NCI-H1694 treated with DMSO at 0.1 percent for 48 hours (cell line): ENCODE measurements around the gene SALL1.

Experiments
- DNase-seq: peaks from one replicate; lab custom pipeline; 2025; lab: John Stamatoyannopoulos, UW

SALL1 gene

DNA sequence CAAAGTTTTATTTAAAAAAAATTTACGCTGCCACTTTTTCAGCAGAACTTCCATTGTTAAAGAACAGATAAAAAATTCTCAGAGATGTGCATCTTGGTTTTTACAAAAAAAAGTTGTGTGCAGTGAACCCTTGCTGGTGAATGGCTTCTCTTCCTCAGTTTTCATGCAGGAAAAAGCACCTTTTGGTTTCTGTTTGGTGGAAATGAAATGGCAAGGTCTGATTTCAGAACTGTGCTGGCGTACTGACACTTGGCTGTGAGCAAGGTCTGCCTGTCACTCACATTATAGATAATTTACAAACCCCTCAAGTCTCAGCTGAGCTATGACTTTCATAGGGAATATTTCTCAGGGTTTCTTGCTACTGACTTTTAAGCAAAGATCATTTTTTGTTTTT is 5.7 kb upstream of the SALL1 start:
- no peak for DNase-seq

DNA sequence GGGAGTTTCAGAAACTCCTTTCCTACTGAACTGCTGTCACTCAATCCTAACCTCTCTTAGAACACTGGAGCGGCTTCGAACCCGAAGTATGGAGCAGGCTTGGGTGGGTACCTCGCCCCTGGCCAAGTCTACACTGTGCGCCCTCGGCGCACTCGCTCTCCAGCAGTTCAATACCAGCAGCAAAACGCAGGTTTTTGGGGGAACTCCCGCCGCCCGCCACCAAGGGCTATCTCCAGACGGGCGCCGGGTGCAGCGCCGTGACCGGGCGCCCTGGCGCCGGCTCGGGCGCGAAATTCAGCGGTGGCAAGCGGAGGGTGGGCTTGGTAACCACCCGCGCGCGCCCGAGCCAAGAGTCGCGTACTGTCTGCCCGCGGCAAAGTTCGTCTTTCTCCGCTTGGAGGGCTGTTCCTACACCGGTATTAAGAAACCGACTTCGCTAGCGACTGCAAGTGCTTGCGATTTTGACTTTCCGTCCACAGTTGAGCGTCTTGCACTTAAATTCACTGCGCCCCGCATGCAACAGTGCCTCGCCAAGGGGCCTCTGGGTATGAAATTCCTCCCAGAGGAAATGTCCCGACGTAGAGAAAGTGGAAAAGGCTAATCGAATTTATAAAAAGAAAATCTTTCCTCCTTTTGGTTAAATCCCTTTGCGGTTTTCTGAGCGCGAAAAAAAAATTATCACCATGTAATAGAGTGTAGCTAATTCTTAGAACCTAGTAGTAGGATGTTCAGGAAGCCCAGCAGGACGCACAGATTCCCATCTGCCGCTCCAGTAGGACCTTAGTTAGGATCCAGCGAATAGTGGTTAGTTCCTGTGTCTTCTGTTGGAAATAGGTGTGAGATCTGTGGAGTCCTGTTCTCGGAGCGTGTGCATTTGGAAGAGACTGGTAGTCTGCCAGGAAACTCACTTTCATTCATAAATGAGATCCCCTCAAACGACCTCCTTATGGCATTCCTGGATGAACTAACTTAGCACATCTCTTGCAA is 5.0 kb upstream of the SALL1 start:
- no peak for DNase-seq

DNA sequence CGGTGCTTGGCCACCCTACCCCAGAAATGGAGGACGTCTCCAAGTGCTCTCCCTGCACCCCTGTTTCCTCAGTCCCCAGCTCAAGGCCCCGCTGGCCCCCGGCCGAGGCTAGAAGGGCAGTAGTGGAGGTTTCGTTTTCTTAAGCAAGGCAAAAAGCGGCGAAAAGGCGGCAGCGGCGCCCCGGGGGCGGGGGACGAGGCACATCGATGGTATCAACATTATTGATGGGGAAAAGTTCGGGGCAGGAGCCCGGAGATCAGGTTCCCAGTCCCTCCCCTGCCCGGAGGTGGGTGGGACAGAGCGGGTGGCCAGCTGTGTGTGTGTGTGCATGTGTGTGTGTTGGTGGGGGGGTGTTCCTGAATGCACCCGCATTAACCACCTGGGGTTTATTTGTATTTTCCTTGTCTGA is 4.1 kb upstream of the SALL1 start:
- no peak for DNase-seq

DNA sequence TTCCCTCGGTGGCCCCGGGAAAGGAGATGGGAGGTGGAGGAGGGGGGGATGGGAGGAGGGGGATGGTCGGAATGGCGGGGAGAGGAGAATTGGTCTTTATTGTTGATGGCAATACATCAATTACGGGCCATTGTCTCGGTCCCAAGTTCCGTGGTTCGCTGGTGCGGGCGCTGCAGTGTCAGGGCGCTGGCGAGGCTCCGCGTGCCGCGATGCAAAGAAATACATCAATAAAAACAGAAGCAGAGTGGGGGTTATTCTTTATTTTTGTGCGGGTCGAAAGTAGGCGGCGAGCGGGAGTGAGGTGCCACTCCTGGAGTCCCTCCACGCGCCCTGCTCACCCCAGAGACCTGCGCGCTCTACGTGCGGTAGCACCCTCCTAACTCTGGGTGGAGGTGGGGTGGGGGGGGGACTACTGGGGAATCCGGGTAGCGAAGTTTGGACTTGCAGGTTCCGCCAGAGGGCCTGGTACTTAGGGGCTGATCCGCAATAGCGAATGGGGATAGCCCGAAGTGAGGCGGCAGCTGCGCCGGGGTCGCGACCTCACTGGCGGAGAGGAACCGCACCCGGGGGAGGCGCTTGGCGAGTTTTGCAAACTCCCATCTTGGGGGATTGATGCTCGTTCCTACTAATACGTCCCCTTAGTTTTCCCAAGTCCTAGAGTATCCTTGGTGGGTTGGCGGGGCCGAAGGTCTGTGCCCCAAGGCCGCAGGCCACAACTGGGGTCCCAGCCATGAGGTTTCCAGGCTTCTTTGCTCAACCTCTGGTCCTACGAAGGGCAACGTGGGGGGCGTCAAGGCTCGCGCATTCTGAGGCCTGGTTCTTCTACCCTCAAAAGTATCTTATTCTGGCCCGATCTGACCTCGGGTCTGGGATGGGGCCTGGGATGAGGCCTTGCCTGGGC is 3.5 kb upstream of the SALL1 start:
- no peak for DNase-seq

DNA sequence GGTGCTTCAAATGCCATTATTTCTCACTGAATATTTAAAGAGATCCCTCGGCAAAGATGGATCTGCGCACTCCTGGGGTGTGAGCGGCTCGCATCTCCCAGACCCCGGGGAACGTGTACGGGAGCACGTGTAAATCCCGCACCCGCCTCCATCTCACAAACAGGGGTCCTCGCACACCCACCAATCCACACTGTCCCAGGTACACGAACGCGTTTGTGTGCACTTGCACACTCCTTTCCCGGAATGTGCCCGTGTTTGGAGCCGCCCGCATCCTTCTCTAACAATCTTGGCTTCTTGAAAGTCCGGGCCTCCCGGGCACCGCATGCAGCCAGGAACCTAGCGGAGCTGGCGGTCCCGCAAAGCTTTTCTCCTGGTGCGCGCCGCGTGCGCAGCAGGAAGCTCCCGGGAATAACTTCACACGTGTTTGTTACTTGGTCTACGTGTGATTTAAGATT is 2.5 kb upstream of the SALL1 start:
- DNase-seq: no peak

DNA sequence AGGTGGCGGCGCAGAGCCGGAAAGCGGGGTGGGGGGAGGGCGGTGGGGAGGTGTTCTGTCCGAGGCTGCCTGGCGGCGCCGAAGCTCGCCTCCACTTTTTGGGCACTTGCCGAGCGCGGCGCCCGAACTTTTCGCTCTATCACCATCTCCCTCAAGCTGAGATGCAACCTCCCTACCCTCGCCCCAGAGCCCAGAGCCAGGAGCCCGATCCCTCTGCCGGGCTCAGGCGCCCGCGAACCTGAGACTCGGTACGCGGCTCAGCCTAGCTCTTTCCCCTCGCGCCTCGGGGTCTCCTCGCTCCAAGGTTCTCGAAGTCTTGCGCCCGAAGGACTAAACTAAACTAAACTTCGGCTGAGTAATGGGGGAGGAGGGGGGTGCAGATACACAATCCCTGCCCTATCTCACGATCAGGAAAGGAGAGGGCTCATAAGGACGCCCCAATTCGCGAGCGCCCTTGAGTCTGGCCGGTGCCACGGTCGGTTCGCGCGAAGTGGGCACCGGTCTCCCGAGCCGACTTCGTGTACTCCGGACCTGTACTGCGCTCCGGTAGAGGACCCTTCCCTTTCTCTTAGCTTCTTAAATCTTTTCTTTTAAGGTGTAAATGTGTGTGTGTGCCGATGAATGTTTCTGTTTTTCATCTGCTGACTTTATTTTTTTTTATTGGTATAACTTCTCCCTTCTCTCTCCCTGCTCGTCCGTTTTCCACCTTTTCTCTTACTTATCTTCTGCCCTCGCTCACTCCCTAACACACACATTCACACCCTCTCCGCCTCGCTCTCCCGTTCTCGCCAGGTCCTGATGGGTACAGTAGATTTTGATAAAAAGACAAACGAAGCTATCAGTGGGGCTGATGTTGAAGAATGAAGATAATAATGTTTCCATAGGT is 1.9 kb upstream of the SALL1 start:
- no peak for DNase-seq

DNA sequence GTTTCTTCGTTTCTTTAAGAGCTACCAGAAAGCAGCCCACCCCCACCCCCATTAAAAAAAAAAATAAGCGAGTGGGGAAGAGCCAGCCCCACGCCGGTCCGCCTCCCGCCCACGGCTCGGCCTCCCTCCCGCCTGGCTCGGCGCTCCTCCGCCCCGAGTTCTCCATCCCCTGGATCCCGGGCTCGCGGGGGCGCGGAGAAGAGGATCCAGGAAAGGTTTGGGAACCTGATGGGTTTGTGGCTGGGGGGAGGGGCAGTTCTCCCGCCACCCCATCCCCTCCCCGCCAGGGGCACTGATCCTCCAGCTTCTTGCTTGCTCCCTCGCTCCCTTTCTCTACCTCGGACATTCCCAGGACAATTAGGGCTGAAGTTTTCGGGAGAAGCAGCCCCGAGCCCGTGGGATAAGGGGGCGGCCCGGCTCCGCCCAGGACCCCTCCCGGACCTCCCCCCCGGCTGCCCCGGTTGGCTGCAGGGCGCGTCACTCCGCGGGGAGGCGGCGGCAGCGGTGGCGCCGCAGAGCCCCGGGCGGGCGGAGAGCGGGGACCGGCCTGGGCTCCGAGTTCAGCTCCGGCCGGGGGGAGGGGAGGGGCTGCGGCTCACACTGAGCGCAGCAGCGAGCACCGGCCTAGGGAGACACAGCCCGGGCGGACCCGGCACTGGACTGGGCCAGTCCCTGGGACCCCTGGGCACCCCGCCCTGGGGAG is 1.0 kb upstream of the SALL1 start:
- DNase-seq: peak; percentile 42

DNA sequence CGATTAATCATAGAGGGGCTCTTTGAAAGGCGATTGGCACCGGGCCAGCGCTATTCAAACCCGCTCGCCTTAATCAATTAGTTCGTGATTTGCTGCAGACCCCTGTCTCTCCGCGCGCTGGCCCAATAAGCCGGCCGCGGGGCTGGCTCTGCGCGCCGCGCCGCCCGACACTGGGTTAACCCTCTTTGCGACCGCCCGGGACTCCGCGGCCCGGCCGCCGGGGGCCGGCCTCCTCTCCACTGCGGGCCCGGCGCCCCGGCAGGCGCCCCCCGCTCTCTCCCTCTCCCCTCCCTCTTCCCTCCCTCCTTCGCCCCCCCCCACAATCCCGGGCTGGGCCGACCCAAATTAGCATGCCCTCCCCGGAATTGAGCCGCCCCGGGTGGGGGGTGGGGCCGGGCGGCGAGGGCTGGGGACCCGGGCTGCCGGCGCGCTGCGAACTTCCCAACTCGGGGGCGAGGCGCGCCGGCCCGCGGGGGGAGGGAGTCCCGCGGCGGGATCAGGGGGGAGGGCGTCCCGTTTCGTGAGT is 428 bp upstream of the SALL1 start:
- peak; percentile 28 for DNase-seq

DNA sequence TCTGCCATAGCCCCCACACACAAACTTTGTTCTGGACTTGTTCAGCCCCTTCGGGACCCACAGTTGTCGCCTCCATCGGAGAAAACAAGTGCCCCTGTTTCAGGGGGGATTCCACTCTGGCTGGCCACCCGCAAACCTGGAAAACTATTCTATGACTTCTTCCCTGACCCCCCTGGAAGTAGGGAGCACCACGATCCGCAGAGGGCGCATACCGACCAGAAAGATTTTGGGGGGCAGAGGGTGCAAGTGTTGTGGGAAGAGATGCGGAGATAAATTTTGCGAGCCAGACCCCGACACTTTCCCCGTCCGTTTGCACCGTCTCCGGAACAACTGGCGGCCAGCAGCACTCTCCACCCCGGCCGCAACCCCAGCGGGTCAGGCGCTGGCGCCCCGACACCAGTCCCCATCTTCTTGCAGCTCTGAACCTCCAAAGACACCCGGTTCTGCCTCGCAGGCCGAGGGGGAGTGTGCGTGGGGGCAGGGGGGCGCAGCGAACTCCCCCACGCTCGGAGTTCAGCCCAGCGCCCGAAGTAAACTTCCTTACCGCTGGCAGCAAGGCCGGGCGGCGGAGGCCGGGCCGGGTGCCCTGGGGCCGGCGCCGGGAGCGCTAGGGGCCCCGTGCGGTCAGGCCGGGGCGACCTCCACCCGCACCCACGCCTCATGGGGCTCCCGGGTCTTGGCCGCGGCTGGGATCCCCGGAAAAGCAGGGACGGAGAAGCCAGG is 744 bp downstream of the SALL1 start:
- DNase-seq: no peak

DNA sequence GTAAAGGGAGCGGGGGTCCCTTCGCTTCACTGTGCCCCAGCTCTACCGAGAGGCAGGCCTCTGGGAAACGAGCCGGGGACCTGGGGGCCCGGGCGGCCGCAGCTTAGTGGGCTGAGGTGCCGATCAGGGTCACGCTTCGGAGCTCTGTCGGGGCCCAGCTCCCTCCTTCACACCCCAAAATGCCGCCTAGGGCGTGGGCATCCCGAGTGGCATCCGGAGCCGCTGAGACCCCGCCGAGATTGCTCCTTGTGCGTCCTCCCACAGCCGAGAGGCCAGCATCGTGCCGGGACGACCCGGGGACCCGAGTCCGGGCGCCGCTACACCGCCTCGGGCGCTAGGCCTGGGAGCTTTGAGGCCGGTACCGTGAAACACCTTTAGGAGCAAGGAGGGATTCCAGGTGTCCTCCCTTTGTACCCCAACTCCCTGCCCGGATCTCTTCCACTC is 1.3 kb downstream of the SALL1 start:
- no peak for DNase-seq

DNA sequence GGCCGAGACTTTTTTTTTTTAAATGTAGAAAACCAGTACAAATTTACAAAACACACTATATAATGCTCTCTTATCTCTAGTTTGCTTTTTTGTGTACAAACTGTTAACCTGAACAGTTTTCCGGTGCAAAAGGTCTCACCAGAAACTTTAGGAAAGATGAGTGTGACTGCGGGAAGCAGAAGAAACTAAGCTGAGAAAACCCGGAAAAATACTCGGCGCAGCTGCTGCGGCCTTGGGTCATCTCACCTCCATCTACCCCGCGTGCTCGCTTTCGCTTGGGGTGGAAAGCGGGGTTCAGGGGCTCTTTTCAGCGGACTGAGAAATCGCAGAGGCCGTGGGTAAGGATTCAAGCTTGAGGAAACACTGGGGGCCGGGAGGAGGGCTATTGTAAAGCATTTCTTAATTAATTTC is 1.8 kb downstream of the SALL1 start:
- no peak for DNase-seq

DNA sequence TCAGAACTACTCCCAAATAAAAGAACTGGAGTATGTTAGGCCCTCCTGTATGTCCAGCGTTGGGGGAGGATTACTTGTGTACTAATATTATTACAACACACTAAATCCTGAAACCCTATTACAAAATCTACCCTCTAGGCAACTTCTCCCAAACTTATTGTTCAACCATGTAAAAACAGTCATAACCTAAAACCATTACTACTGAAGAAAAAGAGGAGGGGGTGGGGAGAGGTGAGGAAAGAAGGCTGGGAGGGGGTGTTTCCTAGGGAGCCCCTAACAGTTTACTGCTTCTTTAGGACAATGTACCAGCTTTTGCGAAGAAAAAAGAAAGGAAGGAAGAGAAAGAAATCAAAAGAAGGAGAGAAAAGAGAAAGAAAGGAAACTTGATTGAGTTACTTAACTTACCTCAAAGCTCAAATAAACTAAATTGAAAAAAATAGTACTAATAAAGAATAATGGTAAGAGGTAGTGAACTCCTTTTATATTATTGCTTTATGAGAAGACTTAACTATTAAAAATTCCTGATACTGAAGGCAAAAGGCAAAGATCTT is 2.3 kb downstream of the SALL1 start:
- DNase-seq: no peak

DNA sequence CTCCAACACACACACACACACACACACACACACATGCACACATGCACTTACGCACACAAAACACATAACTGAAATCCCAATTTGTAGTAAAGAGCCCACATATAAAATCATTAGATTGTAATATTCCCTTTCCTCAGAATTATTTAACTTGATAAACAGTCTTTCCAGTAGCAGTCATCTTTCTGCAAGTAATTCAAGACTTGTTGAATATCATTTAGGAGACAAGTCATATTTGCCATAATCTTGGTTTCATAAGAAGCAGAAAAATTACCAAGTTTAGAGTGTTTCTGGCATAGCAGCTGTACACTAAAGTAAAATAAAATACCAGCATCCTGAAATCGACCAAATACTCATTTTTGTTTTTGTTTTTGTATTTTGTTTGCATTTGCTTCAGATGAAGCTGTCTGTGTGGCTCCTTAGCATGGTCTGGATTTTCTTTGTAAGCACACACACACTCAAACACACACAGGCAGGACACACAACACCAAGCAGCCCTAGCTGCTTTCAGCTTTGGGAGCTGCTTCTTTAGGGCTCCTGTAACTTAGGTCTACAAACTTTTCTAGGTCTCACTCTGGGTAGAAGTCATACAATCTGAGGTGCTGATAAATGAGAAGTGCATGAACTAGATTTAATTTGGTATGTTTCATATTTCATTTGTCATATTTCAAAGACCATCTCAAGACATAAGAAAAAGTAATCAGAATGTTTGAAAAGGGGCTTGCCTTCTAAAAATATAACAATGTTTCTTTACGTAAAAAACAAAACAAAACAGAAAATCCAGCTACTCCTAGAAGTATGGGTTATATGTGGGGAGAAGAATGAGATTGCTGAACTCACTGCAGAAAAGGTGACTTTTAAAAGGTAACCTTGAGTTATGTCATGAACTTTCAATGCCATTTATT is 3.0 kb downstream of the SALL1 start:
- no peak for DNase-seq

DNA sequence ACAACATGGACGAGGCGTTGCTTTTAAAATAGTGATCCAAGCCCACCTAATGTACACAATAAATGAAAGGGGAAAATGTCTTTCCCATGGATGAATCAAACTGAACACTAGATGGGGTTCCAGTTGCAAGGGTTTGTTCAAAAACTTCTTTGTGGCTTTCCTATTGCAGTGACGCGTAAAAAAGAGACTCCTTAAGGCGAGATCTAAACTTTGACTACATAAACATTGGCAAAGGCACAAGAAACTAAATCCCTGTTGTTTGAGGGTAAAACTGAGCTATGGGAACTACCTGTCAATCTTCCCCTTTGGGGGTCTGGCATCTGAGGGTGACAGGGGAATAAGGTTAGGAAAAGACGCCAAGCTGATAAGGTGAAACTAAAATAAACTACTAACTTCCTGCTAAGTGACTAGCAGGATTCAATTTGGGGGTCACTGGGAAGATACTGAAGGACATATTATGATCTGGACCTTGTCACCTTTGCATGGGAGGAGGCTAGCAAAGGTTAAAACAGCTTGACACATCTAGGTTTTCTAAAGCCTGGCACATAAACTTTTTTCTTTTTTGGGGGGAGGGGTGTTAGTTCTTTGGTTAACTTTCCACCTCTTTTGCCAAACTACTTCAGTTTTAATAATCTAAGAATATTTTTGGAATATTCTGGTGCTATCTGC is 4.7 kb downstream of the SALL1 start:
- no peak for DNase-seq

DNA sequence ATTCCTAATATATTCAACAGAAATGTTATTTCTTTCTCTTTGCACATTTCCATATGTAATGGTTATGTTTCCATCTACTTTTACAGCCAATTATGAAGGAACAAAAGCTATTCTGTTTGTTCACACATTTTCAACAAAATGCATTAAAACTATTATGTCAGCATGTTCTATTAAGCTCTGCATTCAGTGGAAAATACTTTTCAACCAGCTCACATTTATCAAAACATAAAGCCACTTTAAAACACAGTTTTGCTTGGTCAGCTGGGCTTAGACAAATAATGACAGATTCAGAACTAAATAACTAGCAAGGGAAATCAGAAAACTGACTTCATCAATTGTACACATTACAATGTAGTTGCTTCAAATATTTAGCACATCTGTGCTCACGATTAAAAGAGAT is 6.9 kb downstream of the SALL1 start:
- no peak for DNase-seq

DNA sequence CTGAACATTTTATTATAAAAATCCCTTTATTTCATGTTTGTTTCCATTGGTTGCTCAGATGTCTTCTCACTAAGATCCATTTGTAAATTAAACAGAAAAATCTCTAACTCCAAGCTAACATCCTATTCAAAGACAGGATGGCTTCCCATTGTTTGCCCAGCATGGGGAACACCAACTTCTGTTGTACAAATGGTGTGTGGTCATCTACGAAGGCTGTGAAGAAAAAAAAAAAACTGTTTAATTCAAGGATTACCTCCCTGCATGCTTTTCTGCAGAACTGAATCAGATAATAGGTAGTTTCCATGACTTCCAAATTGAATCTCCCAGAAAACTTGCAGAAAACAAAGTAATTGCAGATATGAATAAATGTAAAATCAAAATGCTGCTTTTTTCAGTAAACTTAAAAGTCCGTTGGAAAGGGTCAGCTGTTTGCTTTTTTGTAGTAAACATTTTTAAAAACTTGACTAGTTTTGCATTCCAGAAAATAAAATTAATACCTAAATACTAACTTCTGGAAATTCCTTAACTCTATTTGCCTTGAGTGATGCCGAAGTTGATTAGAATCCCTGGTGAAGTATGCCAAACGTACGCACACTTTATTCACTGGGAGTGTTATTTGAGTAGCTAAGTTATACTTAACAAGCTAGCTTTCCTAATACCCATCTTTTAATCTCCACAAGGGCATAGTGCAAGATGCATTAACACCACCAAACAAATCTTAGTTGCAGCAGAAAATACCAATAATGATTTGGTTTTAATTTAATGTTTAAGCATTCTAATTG is 7.7 kb downstream of the SALL1 start:
- no peak for DNase-seq

DNA sequence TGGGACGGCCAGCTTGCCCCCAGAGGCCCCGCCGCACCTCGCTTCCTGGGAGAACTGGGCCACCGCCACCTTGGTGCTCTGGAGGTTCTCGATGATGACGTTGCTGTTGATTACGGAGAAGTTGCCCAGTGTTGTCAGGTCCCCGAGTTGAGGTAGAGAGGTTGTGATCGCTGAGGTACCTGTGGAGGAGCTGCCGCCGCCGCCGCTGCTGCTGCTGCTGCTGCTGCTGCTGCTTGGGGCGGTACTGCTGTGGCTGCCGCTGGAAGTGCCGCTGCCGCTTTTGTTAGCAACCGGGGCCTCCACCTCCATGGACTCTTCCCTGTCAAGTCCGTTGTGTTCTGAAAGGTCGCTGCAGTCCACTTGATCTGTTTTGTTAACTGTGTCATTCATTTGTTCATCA is 9.5 kb downstream of the SALL1 start:
- DNase-seq: no peak
